Skeletal muscle tissue (tissue), 4 donors: Measurements from ENCODE around the gene KREMEN1. TPM values are rescaled to one million over a fixed set of nuclear protein-coding genes. Genes with fewer than 3 reads are reported as not detected.

Source experiments
- H3K27ac ChIP-seq: one replicate; pipeline ENCODE4 v1.7.0; 2013; ENCODE audit warnings: mild to moderate bottlenecking, low read depth, low read length, inconsistent platforms
- H3K27me3 ChIP-seq, 3 donors: one replicate each; pipeline ENCODE4 v1.7.0; 2013; ENCODE audit warnings: low read length in 3 of 3; ENCODE audit not compliant: control insufficient read depth in 3 of 3, insufficient read depth in 3 of 3
- H3K36me3 ChIP-seq, 3 donors: one replicate each; pipeline ENCODE4 v1.7.0; 2013; ENCODE audit warnings: low read length in 3 of 3; ENCODE audit not compliant: control insufficient read depth in 3 of 3, insufficient read depth in 3 of 3
- H3K4me1 ChIP-seq, 3 donors: one replicate each; pipeline ENCODE4 v1.7.0; 2013; ENCODE audit warnings: low read length in 3 of 3, mild to moderate bottlenecking in 3 of 3; ENCODE audit not compliant: control insufficient read depth in 3 of 3, insufficient read depth in 3 of 3
- H3K4me3 ChIP-seq, 3 donors: one replicate each; pipeline ENCODE4 v1.7.0; 2013; ENCODE audit warnings: low read length in 3 of 3
- H3K9ac ChIP-seq, 3 donors: one replicate each; pipeline ENCODE4 v1.7.0; 2013; ENCODE audit warnings: low read length in 3 of 3, mild to moderate bottlenecking in 3 of 3, moderate library complexity in 2 of 3, low read depth in 1 of 3
- H3K9me3 ChIP-seq, 3 donors: one replicate each; pipeline ENCODE4 v1.7.0; 2013; ENCODE audit warnings: low read length in 3 of 3; ENCODE audit not compliant: control insufficient read depth in 3 of 3
- total RNA-seq: library from RNA; depleted of rRNA; stranded (reverse); fragments of >200 nt; gene quantifications from one replicate; pipeline ENCODE4 v1.2.3, GENCODE V29; 2014
- donor health status: Osteomylitis.

Gene KREMEN1
- total RNA-seq, 1 donor from 2014 or later: 43.8 TPM

DNA sequence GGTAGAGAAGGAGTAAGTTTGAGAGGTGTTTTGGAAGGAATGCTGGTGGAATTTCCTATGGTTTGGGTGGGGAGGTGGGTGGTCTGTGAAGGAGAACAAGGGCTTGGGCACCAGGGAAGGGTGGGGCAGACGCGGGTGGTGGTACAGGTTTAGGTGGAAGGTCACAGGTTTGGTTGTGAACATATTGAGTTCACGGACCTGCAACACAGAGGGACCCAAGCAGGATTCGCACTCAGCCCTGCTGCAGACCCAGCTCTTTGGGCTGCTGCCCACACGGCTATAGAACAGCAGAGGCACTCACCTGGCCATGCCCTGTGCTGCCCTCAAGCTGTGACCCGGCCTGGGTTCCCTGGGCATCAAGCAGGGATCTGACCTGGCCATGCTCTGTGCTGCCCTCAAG is 99.4 kb downstream of the KREMEN1 start:
- no peak overlapping the region for H3K4me3 ChIP-seq
- no peaks in the 10 kb centered on the region for H3K9me3 ChIP-seq
- H3K9ac ChIP-seq: no peak overlapping the region
- no peaks in the 10 kb centered on the region for H3K36me3 ChIP-seq
- no peaks in the 10 kb centered on the region for H3K4me1 ChIP-seq
- H3K27ac ChIP-seq: no peak overlapping the region
- no peaks in the 10 kb centered on the region for H3K27me3 ChIP-seq

- Histone ChIP-seq H3K9me3 (no peaks in the 10 kb centered on the region), H3K27me3 (no peaks in the 10 kb centered on the region), H3K36me3 (no peaks in the 10 kb centered on the region), H3K4me1 (no peaks in the 10 kb centered on the region), H3K4me3 (no peak overlapping the region), H3K27ac (no peak overlapping the region), H3K9ac (no peak overlapping the region)
Observed at GRCh38 chr22:29175312-29175835, 102.5 kb downstream of the KREMEN1 start.

DNA sequence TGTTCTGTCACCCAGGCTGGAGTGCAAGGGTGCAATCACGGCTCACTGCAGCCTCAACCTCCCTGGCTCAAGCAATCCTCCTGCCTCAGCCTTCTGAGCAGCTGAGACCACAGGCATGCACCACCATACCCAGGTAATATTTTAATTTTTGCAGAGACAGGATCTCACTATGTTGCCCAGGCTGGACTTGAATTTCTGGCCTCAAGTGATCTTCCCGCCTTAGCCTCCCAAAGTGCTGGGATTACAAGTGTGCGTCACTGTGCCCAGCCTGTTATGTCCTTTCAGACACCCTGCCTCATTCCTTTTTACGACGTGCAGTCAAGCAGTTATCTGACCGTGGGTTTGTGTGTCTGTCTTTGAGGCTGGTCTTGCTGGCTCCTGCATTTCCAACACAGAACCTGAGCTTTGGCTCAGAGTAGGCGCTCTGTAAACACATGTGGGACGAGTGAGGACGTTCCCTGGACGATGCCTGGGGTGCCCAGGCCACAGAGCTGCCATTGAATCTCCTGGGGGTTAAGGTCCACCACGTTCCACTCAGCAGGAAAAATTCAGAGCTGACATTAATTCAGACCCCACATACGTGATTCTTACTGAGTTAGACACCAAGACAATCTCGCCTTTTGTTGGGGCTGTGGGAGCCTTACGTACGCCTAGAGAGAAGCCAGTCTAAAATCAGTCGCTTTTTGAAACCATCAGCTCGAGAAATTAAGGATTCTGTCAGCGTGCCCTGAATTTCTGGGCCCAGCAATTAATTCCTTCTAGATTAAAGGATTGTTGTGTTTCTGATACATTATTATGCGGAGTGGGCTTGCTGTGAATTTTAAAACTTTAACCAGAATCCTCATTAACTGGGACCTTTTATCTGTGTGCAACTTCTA is 111.4 kb downstream of the KREMEN1 start:
- Histone ChIP-seq H3K9ac (no peak overlapping the region), H3K27ac (no peak overlapping the region), H3K4me3 (no peak overlapping the region), H3K4me1 (peaks cover 0 to 2% (median 0%) of the 10 kb centered on the region in 3 donors), H3K9me3 (no peaks in the 10 kb centered on the region), H3K27me3 (no peaks in the 10 kb centered on the region), H3K36me3 (no peaks in the 10 kb centered on the region)

GRCh38 chr22:29184849-29185490 is 112.1 kb downstream of the KREMEN1 start:
- H3K27ac ChIP-seq: no peak overlapping the region
- H3K9me3 ChIP-seq: no peaks in the 10 kb centered on the region
- H3K27me3 ChIP-seq: no peaks in the 10 kb centered on the region
- no peak overlapping the region for H3K4me3 ChIP-seq
- H3K36me3 ChIP-seq: no peaks in the 10 kb centered on the region
- no peak overlapping the region for H3K9ac ChIP-seq
- peaks cover 0 to 2% (median 0%) of the 10 kb centered on the region in 3 donors for H3K4me1 ChIP-seq

GRCh38 chr22:29186302-29186701 is 113.5 kb downstream of the KREMEN1 start:
- no peaks in the 10 kb centered on the region for H3K36me3 ChIP-seq
- H3K27me3 ChIP-seq: no peaks in the 10 kb centered on the region
- H3K9me3 ChIP-seq: no peaks in the 10 kb centered on the region
- no peak overlapping the region for H3K27ac ChIP-seq
- H3K4me3 ChIP-seq: no peak overlapping the region
- H3K4me1 ChIP-seq: peaks cover 0 to 2% (median 0%) of the 10 kb centered on the region in 3 donors
- no peak overlapping the region for H3K9ac ChIP-seq

DNA sequence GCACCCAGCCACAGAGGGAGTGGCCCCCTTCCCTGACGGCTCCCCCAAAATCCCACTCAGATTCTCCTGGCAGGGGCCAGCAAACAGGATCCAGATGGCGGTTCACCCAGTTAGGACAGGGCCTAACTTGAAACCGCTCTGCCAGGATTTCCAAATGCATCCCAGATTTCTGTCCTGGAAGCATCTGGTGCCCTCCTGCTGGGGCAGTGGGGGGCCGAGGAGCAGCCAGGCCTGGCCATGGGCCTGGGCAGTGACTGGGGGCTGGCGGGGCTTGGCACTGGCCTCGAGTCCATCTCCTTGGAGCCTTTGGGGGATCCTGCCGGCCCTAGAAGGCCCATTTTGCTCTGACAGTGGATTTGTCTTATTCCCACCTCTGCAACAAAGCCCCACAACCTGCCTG is 115.0 kb downstream of the KREMEN1 start:
- Histone ChIP-seq H3K9ac (no peak overlapping the region), H3K9me3 (no peaks in the 10 kb centered on the region), H3K4me3 (no peak overlapping the region)

GRCh38 chr22:29190051-29190450 is 117.2 kb downstream of the KREMEN1 start:
- no peak overlapping the region for H3K9ac ChIP-seq
- no peaks in the 10 kb centered on the region for H3K27me3 ChIP-seq
- H3K36me3 ChIP-seq: no peaks in the 10 kb centered on the region
- H3K9me3 ChIP-seq: no peaks in the 10 kb centered on the region
- H3K4me3 ChIP-seq: no peak overlapping the region
- H3K27ac ChIP-seq: no peak overlapping the region
- H3K4me1 ChIP-seq: no peaks in the 10 kb centered on the region

More for the DNA sequence above, 115.0 kb downstream of the KREMEN1 start:
- no peaks in the 10 kb centered on the region for H3K27me3 ChIP-seq
- H3K27ac ChIP-seq: no peak overlapping the region
- peaks cover 0 to 2% (median 0%) of the 10 kb centered on the region in 3 donors for H3K4me1 ChIP-seq
- no peaks in the 10 kb centered on the region for H3K36me3 ChIP-seq

DNA sequence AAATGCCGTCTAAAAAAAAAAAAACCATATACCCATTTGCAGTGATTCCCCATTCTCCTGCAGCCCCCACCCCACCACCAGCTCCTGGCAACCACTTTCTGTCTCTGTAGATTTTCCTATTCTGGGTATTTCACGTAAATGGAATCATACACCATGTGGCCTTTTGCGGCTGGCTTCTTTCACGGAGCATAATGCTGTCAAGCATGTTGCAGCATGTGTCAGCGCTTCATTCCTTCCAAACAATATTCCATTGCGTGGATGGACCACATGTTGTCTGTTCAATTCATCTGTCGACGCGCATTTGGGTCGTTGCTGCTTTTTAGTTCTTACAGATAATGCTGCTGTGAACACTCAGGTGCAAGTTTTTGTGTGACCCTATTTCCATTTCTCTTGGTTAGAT is 118.1 kb downstream of the KREMEN1 start:
- Histone ChIP-seq H3K4me3 (no peak overlapping the region), H3K27me3 (peaks cover 0 to 3% (median 0%) of the 10 kb centered on the region in 3 donors), H3K9ac (no peak overlapping the region), H3K4me1 (no peaks in the 10 kb centered on the region), H3K9me3 (no peaks in the 10 kb centered on the region), H3K27ac (no peak overlapping the region), H3K36me3 (no peaks in the 10 kb centered on the region)

GRCh38 chr22:29193021-29193420 is 120.2 kb downstream of the KREMEN1 start:
- H3K9ac ChIP-seq: no peak overlapping the region
- no peaks in the 10 kb centered on the region for H3K36me3 ChIP-seq
- no peaks in the 10 kb centered on the region for H3K4me1 ChIP-seq
- no peak overlapping the region for H3K27ac ChIP-seq
- H3K9me3 ChIP-seq: no peaks in the 10 kb centered on the region
- no peak overlapping the region for H3K4me3 ChIP-seq
- H3K27me3 ChIP-seq: peaks cover 0 to 3% (median 0%) of the 10 kb centered on the region in 3 donors

DNA sequence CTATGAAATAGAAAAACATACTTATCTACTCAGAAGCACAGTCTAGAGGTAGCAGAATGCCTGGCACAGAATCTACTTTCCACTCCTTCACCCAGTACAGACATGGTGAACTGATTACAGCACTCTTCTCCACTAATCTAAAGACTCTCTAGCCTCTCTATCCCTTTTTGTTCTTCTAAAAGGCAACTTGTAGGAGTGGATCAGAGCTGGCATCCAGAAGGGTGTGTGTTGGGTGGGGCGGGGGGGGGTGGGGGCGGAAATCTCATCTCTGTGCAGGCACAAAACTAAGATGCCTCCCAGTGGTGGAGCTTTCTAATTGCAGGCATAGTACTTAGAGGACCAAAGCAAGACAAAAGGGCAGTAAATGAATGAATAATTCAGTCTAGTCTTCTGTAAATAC is 121.3 kb downstream of the KREMEN1 start:
- Histone ChIP-seq H3K27ac (no peak overlapping the region), H3K36me3 (no peaks in the 10 kb centered on the region), H3K4me1 (no peaks in the 10 kb centered on the region), H3K9me3 (no peaks in the 10 kb centered on the region), H3K4me3 (no peak overlapping the region), H3K27me3 (peaks cover 0 to 3% (median 0%) of the 10 kb centered on the region in 3 donors), H3K9ac (no peak overlapping the region)
